OCI-LY1 (cell line): ENCODE results near the gene STK25.

Experiments used
- H2AFZ ChIP-seq: fragments of 200-600 bp; sonication (generic), shearing (Covaris generic); 2 replicates; pipeline ENCODE4 v1.6.0; 2014; ENCODE audit warnings: antibody characterized with exemption, mild to moderate bottlenecking, low read length
- H3F3A ChIP-seq: fragments of 200-600 bp; sonication (generic), shearing (Covaris generic); 2 replicates; pipeline ENCODE4 v1.6.0; 2014; ENCODE audit warnings: mild to moderate bottlenecking, antibody characterized with exemption, low read length, moderate library complexity; ENCODE audit not compliant: insufficient read depth
- H3K27ac ChIP-seq: fragments of 200-600 bp; sonication (generic); 2 replicates; pipeline ENCODE4 v1.5.1; 2014; ENCODE audit warnings: low read length, mixed run types, mild to moderate bottlenecking, low read depth; ENCODE audit not compliant: poor library complexity, severe bottlenecking
- H3K27me3 ChIP-seq: fragments of 200-600 bp; sonication (generic); 2 replicates; pipeline ENCODE4 v1.6.0; 2014; ENCODE audit warnings: antibody characterized with exemption, mild to moderate bottlenecking, low read length, moderate library complexity; ENCODE audit not compliant: insufficient read depth
- H3K36me3 ChIP-seq: fragments of 200-600 bp; sonication (generic); 2 replicates; pipeline ENCODE4 v1.6.1; 2014; ENCODE audit warnings: mild to moderate bottlenecking, antibody characterized with exemption, low read length, moderate library complexity, mixed read lengths; ENCODE audit not compliant: insufficient read depth
- H3K4me1 ChIP-seq: fragments of 200-600 bp; sonication (generic); 2 replicates; pipeline ENCODE4 v1.5.1; 2014; ENCODE audit warnings: mild to moderate bottlenecking, low read length, moderate library complexity; ENCODE audit not compliant: insufficient read depth, severe bottlenecking
- H3K4me2 ChIP-seq: fragments of 200-600 bp; sonication (generic), shearing (Covaris generic); 2 replicates; pipeline ENCODE4 v1.6.1; 2014; ENCODE audit warnings: low read length
- H3K4me3 ChIP-seq: fragments of 200-600 bp; sonication (generic); 2 replicates; pipeline ENCODE4 v1.5.1; 2014; ENCODE audit warnings: low read length, low read depth, mild to moderate bottlenecking, mixed read lengths; ENCODE audit not compliant: poor library complexity, severe bottlenecking
- H3K79me2 ChIP-seq: fragments of 200-600 bp; shearing (Covaris generic); 2 replicates; pipeline ENCODE4 v1.6.1; 2016; ENCODE audit warnings: mixed run types, low read length, mixed read lengths; ENCODE audit not compliant: insufficient read depth
- H3K9ac ChIP-seq: fragments of 200-600 bp; sonication (generic), shearing (Covaris generic); 2 replicates; pipeline ENCODE4 v1.6.1; 2014; ENCODE audit warnings: mild to moderate bottlenecking, low read length, mixed read lengths
- H3K9me2 ChIP-seq: fragments of 200-600 bp; sonication (generic), shearing (Covaris generic); 2 replicates; pipeline ENCODE4 v1.6.1; 2014; ENCODE audit warnings: low read depth, mild to moderate bottlenecking, low read length, mixed read lengths
- H3K9me3 ChIP-seq: fragments of 200-600 bp; shearing (Covaris generic); 2 replicates; pipeline ENCODE4 v1.6.1; 2014; ENCODE audit warnings: low read length, mixed read lengths
- H4K20me1 ChIP-seq: fragments of 200-600 bp; sonication (generic), shearing (Covaris generic); 2 replicates; pipeline ENCODE4 v1.6.0; 2016; ENCODE audit warnings: mild to moderate bottlenecking, low read length; ENCODE audit not compliant: insufficient read depth
- EZH2 ChIP-seq: fragments of 200-600 bp; sonication (generic), shearing (Covaris generic); IDR thresholded peaks from 2 replicates; pipeline ENCODE4 v1.8.0; 2017; ENCODE audit warnings: borderline replicate concordance, mixed run types, mild to moderate bottlenecking, antibody characterized with exemption, low read length, moderate library complexity, mixed read lengths
- TF ChIP-seq, protein P1 (sequence below): fragments of 200-600 bp; sonication (generic), shearing (Covaris generic); IDR thresholded peaks from 2 replicates; pipeline ENCODE4 v1.5.1; 2017; ENCODE audit warnings: mild to moderate bottlenecking, antibody characterized with exemption, low read length, moderate library complexity, mixed read lengths

STK25 gene

DNA sequence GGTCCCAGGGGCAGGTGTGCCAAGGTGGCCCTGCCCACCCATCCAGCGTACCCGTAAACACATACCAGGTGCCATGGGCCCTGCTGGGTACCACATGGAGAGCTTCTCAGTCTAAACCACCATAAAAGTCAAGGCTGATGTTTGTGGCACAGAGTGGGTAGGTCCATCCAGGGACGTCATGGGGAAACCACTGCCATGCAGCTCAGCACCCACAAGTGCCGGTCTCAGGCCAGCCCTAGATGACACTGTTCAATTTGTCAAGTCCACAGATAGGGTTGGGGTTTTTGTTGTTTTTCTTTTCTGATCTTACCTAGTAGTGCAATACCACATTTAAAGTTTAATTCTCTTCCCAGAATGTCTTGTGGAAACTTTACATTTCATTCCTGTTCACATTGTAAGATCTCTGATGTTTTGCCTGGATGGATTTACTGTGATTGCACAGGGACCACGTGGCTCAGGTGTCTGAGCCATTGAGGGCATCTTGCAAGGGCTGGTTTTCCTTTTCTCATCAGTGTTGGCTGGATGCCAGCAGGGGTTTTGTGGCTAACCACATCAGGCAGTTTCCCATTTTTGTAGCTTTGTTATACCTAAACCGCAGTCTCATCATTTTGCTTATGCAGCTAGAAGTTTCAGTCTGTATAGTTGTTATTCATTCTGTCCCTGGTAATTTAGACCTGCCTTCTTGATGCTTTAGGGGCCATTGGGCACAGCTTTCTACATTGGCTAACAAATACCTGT lies 64.7 kb downstream of the STK25 start:
- Histone ChIP-seq H3K4me1 (peaks cover 5% of the 10 kb centered on the region), H3K79me2 (no peaks in the 10 kb centered on the region), H3K9me2 (no peaks in the 10 kb centered on the region), H3K9ac (no peak overlapping the region), H3F3A (no peaks in the 10 kb centered on the region), H2AFZ (no peak overlapping the region), H3K4me2 (no peak overlapping the region), H3K27ac (no peak overlapping the region), H3K9me3 (no peaks in the 10 kb centered on the region), H3K27me3 (no peaks in the 10 kb centered on the region; the same call in 1 of the 2 replicates), H3K36me3 (no peaks in the 10 kb centered on the region), H4K20me1 (no peaks in the 10 kb centered on the region), H3K4me3 (no peak overlapping the region)
- TF ChIP-seq EZH2, result no peak
- TF ChIP-seq, protein P1, sequence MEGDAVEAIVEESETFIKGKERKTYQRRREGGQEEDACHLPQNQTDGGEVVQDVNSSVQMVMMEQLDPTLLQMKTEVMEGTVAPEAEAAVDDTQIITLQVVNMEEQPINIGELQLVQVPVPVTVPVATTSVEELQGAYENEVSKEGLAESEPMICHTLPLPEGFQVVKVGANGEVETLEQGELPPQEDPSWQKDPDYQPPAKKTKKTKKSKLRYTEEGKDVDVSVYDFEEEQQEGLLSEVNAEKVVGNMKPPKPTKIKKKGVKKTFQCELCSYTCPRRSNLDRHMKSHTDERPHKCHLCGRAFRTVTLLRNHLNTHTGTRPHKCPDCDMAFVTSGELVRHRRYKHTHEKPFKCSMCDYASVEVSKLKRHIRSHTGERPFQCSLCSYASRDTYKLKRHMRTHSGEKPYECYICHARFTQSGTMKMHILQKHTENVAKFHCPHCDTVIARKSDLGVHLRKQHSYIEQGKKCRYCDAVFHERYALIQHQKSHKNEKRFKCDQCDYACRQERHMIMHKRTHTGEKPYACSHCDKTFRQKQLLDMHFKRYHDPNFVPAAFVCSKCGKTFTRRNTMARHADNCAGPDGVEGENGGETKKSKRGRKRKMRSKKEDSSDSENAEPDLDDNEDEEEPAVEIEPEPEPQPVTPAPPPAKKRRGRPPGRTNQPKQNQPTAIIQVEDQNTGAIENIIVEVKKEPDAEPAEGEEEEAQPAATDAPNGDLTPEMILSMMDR, result no peak
